Endodermal cell (in vitro differentiated cells): ENCODE measurements around the gene HAAO. TPM values are rescaled to one million over a fixed set of nuclear protein-coding genes. Genes with fewer than 3 reads are reported as not detected.

ENCODE experiments used
- DNase-seq: peaks from one replicate; pipeline ENCODE4 v3.0.0-alpha.2; 2017
- H3K27ac ChIP-seq: 2 replicates; pipeline ENCODE4 v1.5.1; 2013; ENCODE audit warnings: mild to moderate bottlenecking, low read depth, low read length, moderate library complexity
- H3K27me3 ChIP-seq: 2 replicates; pipeline ENCODE4 v1.6.1; 2013; ENCODE audit warnings: mild to moderate bottlenecking, low read length, moderate library complexity; ENCODE audit not compliant: insufficient read depth, control insufficient read depth, poor library complexity, severe bottlenecking
- H3K36me3 ChIP-seq: 2 replicates; pipeline ENCODE4 v1.7.0; 2013; ENCODE audit warnings: mild to moderate bottlenecking, low read length, moderate library complexity; ENCODE audit not compliant: control insufficient read depth, insufficient read depth
- H3K4me1 ChIP-seq: one replicate; pipeline ENCODE4 v1.7.0; 2013; ENCODE audit warnings: low read length; ENCODE audit not compliant: control insufficient read depth, insufficient read depth
- H3K4me3 ChIP-seq: 2 replicates; pipeline ENCODE4 v1.5.1; 2013; ENCODE audit warnings: mild to moderate bottlenecking, low read length, moderate library complexity
- H3K9ac ChIP-seq: 2 replicates; pipeline ENCODE4 v1.6.1; 2013; ENCODE audit warnings: mild to moderate bottlenecking, low read length, moderate library complexity; ENCODE audit not compliant: poor library complexity, severe bottlenecking; ENCODE audit errors: extremely low read depth
- H3K9me3 ChIP-seq: 2 replicates; pipeline ENCODE4 v1.6.1; 2013; ENCODE audit warnings: mild to moderate bottlenecking, low read length, moderate library complexity; ENCODE audit not compliant: control insufficient read depth
- H3K27ac Mint-ChIP-seq: 2 replicates; pipeline ENCODE4 v1.8.0; 2020; ENCODE audit warnings: mixed read lengths
- H3K27me3 Mint-ChIP-seq: 2 replicates; pipeline ENCODE4 v1.8.0; 2021; ENCODE audit warnings: mild to moderate bottlenecking, mixed read lengths; ENCODE audit not compliant: insufficient read depth
- H3K36me3 Mint-ChIP-seq: 2 replicates; pipeline ENCODE4 v1.8.0; 2020; ENCODE audit warnings: low read depth, mixed read lengths
- H3K4me1 Mint-ChIP-seq: 2 replicates; pipeline ENCODE4 v1.8.0; 2020; ENCODE audit warnings: mixed read lengths
- H3K4me3 Mint-ChIP-seq: 2 replicates; pipeline ENCODE4 v1.8.0; 2020; ENCODE audit warnings: mild to moderate bottlenecking, moderate library complexity, mixed read lengths
- H3K9me3 Mint-ChIP-seq: 2 replicates; pipeline ENCODE4 v1.8.0; 2020; ENCODE audit warnings: mild to moderate bottlenecking, mixed read lengths
- CTCF ChIP-seq: fragments of 200-600 bp; sonication (generic); conservative IDR thresholded peaks from 2 replicates; pipeline ENCODE4 v1.5.0; 2021; ENCODE audit warnings: antibody characterized with exemption, mild to moderate bottlenecking
- WGBS, 2 experiments: methylation state at CpG; one replicate each; pipeline versions ENCODE4 v1.1.5 to v1.1.7; 2013; ENCODE audit warnings: missing lambda C conversion rate in 2 of 2, mixed read lengths in 1 of 2; ENCODE audit not compliant: insufficient coverage in 1 of 2, insufficient read length in 1 of 2; 5-methylcytosine and 5-hydroxymethylcytosine counted together
- total RNA-seq, 2 donors: library from RNA; stranded (reverse); fragmentation: NEBNext Ultra II Directional in 1 of 2; extraction: Animal tissue kit (Norgen Biotek cat#: 25700) in 1 of 2; gene quantifications; 2 replicates in 1 of 2; 3 replicates in 1 of 2; pipeline ENCODE4 v1.2.1, GENCODE V29; 2021

The HAAO gene
- total RNA-seq, 2 donors from 2014 or later: 13.4 to 24.2 TPM

- Mint-ChIP-seq H3K36me3 (peaks cover 11% of the 10 kb centered on the region), H3K27ac (no peak overlapping the region), H3K27me3 (no peaks in the 10 kb centered on the region), H3K4me3 (no peak overlapping the region), H3K9me3 (no peaks in the 10 kb centered on the region), H3K4me1 (peaks cover 5% of the 10 kb centered on the region)
- Histone ChIP-seq H3K4me1 (no peaks in the 10 kb centered on the region), H3K4me3 (no peak overlapping the region), H3K36me3 (no peaks in the 10 kb centered on the region), H3K27me3 (no peaks in the 10 kb centered on the region), H3K9me3 (peaks cover 3% of the 10 kb centered on the region), H3K27ac (no peak overlapping the region), H3K9ac (no peak overlapping the region)
- DNase-seq: peak; percentile 47
- no peak for TF ChIP-seq CTCF
- WGBS, 2 experiments: 91 to 98% methylated on average over 13 to 14 of the region's 14 CpGs
Measured at GRCh38 chr2:42767899-42768705, 24.3 kb downstream of the HAAO start.

GRCh38 chr2:42767080-42767898, 25.1 kb downstream of the HAAO start:
- Mint-ChIP-seq H3K36me3 (peaks cover 11% of the 10 kb centered on the region), H3K9me3 (no peaks in the 10 kb centered on the region), H3K4me1 (peaks cover 2% of the 10 kb centered on the region), H3K27me3 (no peaks in the 10 kb centered on the region), H3K4me3 (no peak overlapping the region), H3K27ac (peak overlapping the region; percentile 39)
- no peak for TF ChIP-seq CTCF
- H3K9me3 ChIP-seq: no peaks in the 10 kb centered on the region
- no peaks in the 10 kb centered on the region for H3K4me1 ChIP-seq
- no peaks in the 10 kb centered on the region for H3K36me3 ChIP-seq
- DNase-seq: peak; percentile 37
- H3K4me3 ChIP-seq: no peak overlapping the region
- H3K27me3 ChIP-seq: no peaks in the 10 kb centered on the region
- WGBS, 2 experiments: 92 to 94% methylated on average over 12 to 16 of the region's 16 CpGs
- no peak overlapping the region for H3K27ac ChIP-seq
- H3K9ac ChIP-seq: no peak overlapping the region

GRCh38 chr2:42765686-42766085, 26.7 kb downstream of the HAAO start:
- H3K27me3 Mint-ChIP-seq: no peaks in the 10 kb centered on the region
- TF ChIP-seq CTCF: no peak
- Histone ChIP-seq H3K27ac (no peak overlapping the region), H3K9ac (no peak overlapping the region), H3K27me3 (no peaks in the 10 kb centered on the region), H3K9me3 (no peaks in the 10 kb centered on the region), H3K4me3 (no peak overlapping the region), H3K36me3 (no peaks in the 10 kb centered on the region), H3K4me1 (no peaks in the 10 kb centered on the region)
- 95 to 97% methylated on average over 9 of the region's 9 CpGs for WGBS, 2 experiments
- H3K27ac Mint-ChIP-seq: no peak overlapping the region
- H3K4me1 Mint-ChIP-seq: peaks cover 2% of the 10 kb centered on the region
- H3K36me3 Mint-ChIP-seq: peaks cover 11% of the 10 kb centered on the region
- no peak overlapping the region for H3K4me3 Mint-ChIP-seq
- no peak for DNase-seq
- H3K9me3 Mint-ChIP-seq: no peaks in the 10 kb centered on the region
